A549 (cell line): Measurements from ENCODE around the gene EBF3. TPM values are rescaled to one million over a fixed set of nuclear protein-coding genes. Genes with fewer than 3 reads are reported as not detected.

Experiments
- ATAC-seq, 2 experiments: fragments of 200-7000 bp in 1 of 2; fragments of >200 bp in 1 of 2; cut with Nextera tagmentation in 1 of 2; cut with Tn5 transposase in 1 of 2; 3 replicates each; pipeline versions ENCODE4 v1.8.0 to v1.9.1; 2018 to 2020; ENCODE audit warnings: mild to moderate bottlenecking in 1 of 2, moderate library complexity in 1 of 2
- CTCF ChIA-PET: fragments of 300-600 bp; sonication (Branson Sonifier 250); formaldehyde crosslinking; extraction: SDS; loops from one replicate; lab custom pipeline; 2021; ENCODE audit warnings: antibody characterized with exemption, inconsistent platforms; lab: Yijun Ruan, JAX
- POLR2A ChIA-PET: fragments of 350-600 bp; formaldehyde crosslinking; extraction: SDS; loops from one replicate; lab custom pipeline; 2021; ENCODE audit warnings: antibody characterized with exemption, inconsistent platforms; lab: Yijun Ruan, JAX
- DNase-seq, 2 experiments: peaks; one replicate each; pipeline versions ENCODE4 v3.0.0 to v3.0.0-alpha.2; 2011 to 2016; ENCODE audit warnings: low read depth in 1 of 2, low spot score in 1 of 2
- FAIRE-seq: peaks from 2 replicates; lab custom pipeline; 2011; peaks lifted over from hg19 to GRCh38; lab: Jason Lieb, UNC
- H3K27ac ChIP-seq, 2 experiments: fragments of >200 bp; sonication (Bioruptor Twin); formaldehyde crosslinking; 3 replicates each; pipeline ENCODE4 v1.5.1; 2016 to 2017
- H3K4me1 ChIP-seq: fragments of >200 bp; sonication (Bioruptor Twin); formaldehyde crosslinking; 3 replicates; pipeline ENCODE4 v1.6.1; 2016
- H3K4me2 ChIP-seq: fragments of >200 bp; sonication (Bioruptor Twin); formaldehyde crosslinking; 3 replicates; pipeline ENCODE4 v1.6.1; 2016
- H3K4me3 ChIP-seq: fragments of >200 bp; sonication (Bioruptor Twin); formaldehyde crosslinking; 3 replicates; pipeline ENCODE4 v1.5.1; 2016
- H3K9me3 ChIP-seq: fragments of >200 bp; sonication (Bioruptor Twin); formaldehyde crosslinking; 3 replicates; pipeline ENCODE4 v1.6.1; 2016
- ATOH8 ChIP-seq: fragments of 250-450 bp; sonication (Bioruptor Pico); IDR thresholded peaks from 2 replicates; pipeline ENCODE4 v1.5.0; 2020; ENCODE audit warnings: low read depth, mild to moderate bottlenecking, moderate library complexity
- CBX2 ChIP-seq: fragments of 200-600 bp; sonication (generic); IDR thresholded peaks from 2 replicates; pipeline ENCODE4 v1.6.1; 2016; ENCODE audit warnings: low read depth, mild to moderate bottlenecking, borderline replicate concordance
- CTCF ChIP-seq: fragments of >200 bp; sonication (Bioruptor Twin); formaldehyde crosslinking; IDR thresholded peaks from 3 replicates; pipeline ENCODE4 v1.5.1; 2016
- E2F6 ChIP-seq: IDR thresholded peaks from 2 replicates; pipeline ENCODE4 v1.6.1; 2012; ENCODE audit warnings: low read depth, borderline replicate concordance
- GATA3 ChIP-seq: IDR thresholded peaks from 2 replicates; pipeline ENCODE4 v1.6.1; 2012; ENCODE audit warnings: borderline replicate concordance
- HEYL ChIP-seq: fragments of 250-450 bp; sonication (Bioruptor Pico); IDR thresholded peaks from 2 replicates; pipeline ENCODE4 v1.8.0; 2021; ENCODE audit warnings: mild to moderate bottlenecking, moderate library complexity
- JUNB ChIP-seq: fragments of >200 bp; sonication (Bioruptor Twin); formaldehyde crosslinking; IDR thresholded peaks from 2 replicates; pipeline ENCODE4 v1.6.1; 2016
- MAX ChIP-seq: IDR thresholded peaks from 2 replicates; pipeline ENCODE4 v1.6.1; 2012
- NFE2L2 ChIP-seq: fragments of 150-350 bp; conservative IDR thresholded peaks from 2 replicates; pipeline ENCODE4 v1.6.1; 2014; ENCODE audit warnings: low read length
- POLR2A ChIP-seq: IDR thresholded peaks from 2 replicates; pipeline ENCODE4 v1.6.1; 2012; ENCODE audit warnings: mild to moderate bottlenecking, low read length
- RNF2 ChIP-seq: fragments of 200-600 bp; sonication (generic); IDR thresholded peaks from 2 replicates; pipeline ENCODE4 v1.6.1; 2016; ENCODE audit warnings: low read depth, mild to moderate bottlenecking, antibody characterized with exemption, moderate library complexity, borderline replicate concordance
- WGBS: methylation state at CpG from one replicate; pipeline ENCODE4 v1.1.6; 2017; ENCODE audit errors: missing lambda C conversion rate; 5-methylcytosine and 5-hydroxymethylcytosine counted together
- polyA plus RNA-seq, 4 experiments: library from polyadenylated mRNA; depleted of rRNA in 3 of 4; stranded (reverse); fragments of >200 nt; fragmentation: RNase III in 1 of 4; extraction: RNeasy Plus Mini Kit Qiagen cat#74134 plus additional on column Dnase treatment in 1 of 4; gene quantifications; 2 replicates in 3 of 4; 3 replicates in 1 of 4; pipeline ENCODE4 v1.2.3, GENCODE V29; 2011 to 2017

The EBF3 gene
- polyA plus RNA-seq, 2 of the 4 experiments (the other 2 are of a cell fraction) = 0.12 TPM; not detected in 1

GRCh38 chr10:129932182-129932581 is 31.9 kb downstream of the EBF3 start:
- H3K9me3 ChIP-seq = no peaks in the 10 kb centered on the region
- FAIRE-seq (no peak), DNase-seq (no peak), ATAC-seq (no peak)
- POLR2A ChIA-PET = no interaction called here
- no peak overlapping the region for H3K27ac ChIP-seq
- 76% methylated on average over 6 of the region's 6 CpGs for WGBS
- no peak overlapping the region for H3K4me2 ChIP-seq
- TF ChIP-seq POLR2A (no peak), JUNB (no peak), CBX2 (no peak), RNF2 (no peak), GATA3 (no peak), CTCF (no peak), E2F6 (no peak), ATOH8 (CRISPR knock-in tag) (no peak)
- H3K4me3 ChIP-seq = no peak overlapping the region
- CTCF ChIA-PET = no interaction called here
- H3K4me1 ChIP-seq = no peaks in the 10 kb centered on the region

- TF ChIP-seq MAX = no peak
- ATAC-seq (peak in 1 of 2 experiments; percentile 57; a peak in 3 of 6 replicates), FAIRE-seq (no peak), DNase-seq (no peak)
- H3K4me3 ChIP-seq = no peak overlapping the region
- ChIA-PET POLR2A (no interaction called here), CTCF (no interaction called here)
- no peak overlapping the region for H3K27ac ChIP-seq
- no peaks in the 10 kb centered on the region for H3K9me3 ChIP-seq
- WGBS = 34% methylated on average over 12 of the region's 12 CpGs
- H3K4me2 ChIP-seq = no peak overlapping the region
- H3K4me1 ChIP-seq = no peaks in the 10 kb centered on the region
These were observed 34.5 kb downstream of the EBF3 start for GRCh38 chr10:129929343-129930292.

GRCh38 chr10:129927351-129928120 is 36.5 kb downstream of the EBF3 start:
- POLR2A ChIA-PET = no interaction called here
- H3K9me3 ChIP-seq = no peaks in the 10 kb centered on the region
- ATAC-seq (no peak), FAIRE-seq (no peak), DNase-seq (no peak)
- WGBS = 55% methylated on average over 14 of the region's 16 CpGs
- TF ChIP-seq NFE2L2 (no peak), HEYL (no peak)
- H3K4me1 ChIP-seq = no peaks in the 10 kb centered on the region
- H3K4me2 ChIP-seq = no peak overlapping the region
- no peak overlapping the region for H3K27ac ChIP-seq
- CTCF ChIA-PET = no interaction called here
- H3K4me3 ChIP-seq = no peak overlapping the region
